H1 (cell line): ENCODE results near the gene HIPK2. TPM values are rescaled to one million over a fixed set of nuclear protein-coding genes. Genes with fewer than 3 reads are reported as not detected.

Experiments used
- NANOG ChIP-seq: IDR thresholded peaks from 2 replicates; pipeline ENCODE4 v1.6.1; 2011; ENCODE audit warnings: low read length, low read depth, mild to moderate bottlenecking, inconsistent platforms; ENCODE audit not compliant: insufficient read depth, poor library complexity, severe bottlenecking
- SAP30 ChIP-seq: fragments of 300-600 bp; sonication (generic); IDR thresholded peaks from 2 replicates; pipeline ENCODE4 v1.7.1; 2012; ENCODE audit warnings: low read length, moderate library complexity, mild to moderate bottlenecking, inconsistent platforms; ENCODE audit not compliant: insufficient read depth, insufficient replicate concordance
- polyA plus RNA-seq, 7 experiments: library from polyadenylated mRNA; depleted of rRNA in 3 of 7; stranded (reverse) in 5 of 7; unstranded in 2 of 7; fragments of >200 nt in 5 of 7; fragments of 200-250 nt in 2 of 7; gene quantifications; 1 replicate in 5 of 7; 2 replicates in 1 of 7; 4 replicates in 1 of 7; pipeline versions ENCODE4 v1.2.1 to v1.2.3, GENCODE V29; 2011 to 2013; ENCODE audit warnings: missing spikeins in 2 of 7, mixed read lengths in 2 of 7
- total RNA-seq: library from RNA; stranded (reverse); fragmentation: NEBNext Ultra II Directional; extraction: Animal tissue kit (Norgen Biotek cat#: 25700); gene quantifications from 2 replicates; pipeline ENCODE4 v1.2.1, GENCODE V29; 2021

HIPK2 gene
- total and polyA plus RNA-seq, 2 of the 8 experiments (the other 6 are each of a cell fraction or from before 2014, with no cell fraction given) = 8.3 to 24.3 TPM

- TF ChIP-seq SAP30 (no peak), NANOG (no peak)
These were observed 71.0 kb downstream of the HIPK2 start (continued) for GRCh38 chr7:139706837-139707236.
